CD4-positive, alpha-beta T cell treated with Interleukin-12 subunit alpha and Interleukin-12 subunit beta, for 1 hour (primary cell): ENCODE data around the gene SP2.
"Not testable (repeated sequence)": the region's sequence is repeated elsewhere in the genome, so short reads cannot be mapped to it uniquely, and the experiment has no call there.

Experiments used
- DNase-seq: peaks from one replicate; pipeline ENCODE4 v3.0.0-alpha.2; 2020

Gene SP2

DNA sequence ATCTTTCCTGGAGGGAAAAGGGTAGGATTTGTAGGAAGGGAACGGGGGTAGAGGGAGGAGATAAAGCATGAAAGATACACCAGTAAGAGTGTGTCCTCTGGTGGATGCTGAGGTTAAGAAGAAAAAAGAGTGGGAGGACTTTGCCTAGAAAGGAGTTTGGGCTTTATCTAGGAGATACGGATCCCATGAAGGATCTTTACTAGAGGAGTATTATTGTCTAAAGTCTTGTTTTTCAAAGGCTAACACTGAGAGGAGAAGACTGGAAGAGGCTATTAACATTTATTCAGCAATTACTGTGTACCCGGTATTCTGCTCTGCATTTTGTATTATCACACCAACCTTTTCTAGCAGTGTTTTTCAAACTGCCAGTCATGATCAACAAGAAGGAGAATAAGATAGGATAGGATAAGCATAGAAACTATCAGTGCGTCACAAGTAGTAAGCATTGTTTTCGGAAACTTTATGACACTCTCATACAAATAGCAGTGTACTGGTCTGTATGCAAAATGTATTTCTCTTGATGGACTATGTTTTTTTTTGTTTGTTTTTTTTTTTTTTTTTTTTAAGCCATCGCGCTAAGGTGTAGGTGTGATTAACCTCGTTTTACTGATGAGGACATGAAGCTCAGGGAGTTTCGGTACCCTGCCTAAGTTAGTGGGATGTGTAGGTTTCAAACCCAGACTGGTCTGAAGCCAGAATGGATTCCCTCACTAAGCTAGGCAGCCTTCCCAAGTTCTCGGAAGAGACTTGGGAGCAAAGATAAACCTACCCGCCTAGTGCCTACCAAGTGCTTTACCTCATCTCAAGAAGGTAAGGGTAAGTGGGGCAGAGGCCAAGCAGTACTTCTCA is 1.3 kb upstream of the SP2 start:
- DNase-seq, result no peak

GRCh38 chr17:47895347-47895855 is 635 bp upstream of the SP2 start:
- DNase-seq, result no peak

DNA sequence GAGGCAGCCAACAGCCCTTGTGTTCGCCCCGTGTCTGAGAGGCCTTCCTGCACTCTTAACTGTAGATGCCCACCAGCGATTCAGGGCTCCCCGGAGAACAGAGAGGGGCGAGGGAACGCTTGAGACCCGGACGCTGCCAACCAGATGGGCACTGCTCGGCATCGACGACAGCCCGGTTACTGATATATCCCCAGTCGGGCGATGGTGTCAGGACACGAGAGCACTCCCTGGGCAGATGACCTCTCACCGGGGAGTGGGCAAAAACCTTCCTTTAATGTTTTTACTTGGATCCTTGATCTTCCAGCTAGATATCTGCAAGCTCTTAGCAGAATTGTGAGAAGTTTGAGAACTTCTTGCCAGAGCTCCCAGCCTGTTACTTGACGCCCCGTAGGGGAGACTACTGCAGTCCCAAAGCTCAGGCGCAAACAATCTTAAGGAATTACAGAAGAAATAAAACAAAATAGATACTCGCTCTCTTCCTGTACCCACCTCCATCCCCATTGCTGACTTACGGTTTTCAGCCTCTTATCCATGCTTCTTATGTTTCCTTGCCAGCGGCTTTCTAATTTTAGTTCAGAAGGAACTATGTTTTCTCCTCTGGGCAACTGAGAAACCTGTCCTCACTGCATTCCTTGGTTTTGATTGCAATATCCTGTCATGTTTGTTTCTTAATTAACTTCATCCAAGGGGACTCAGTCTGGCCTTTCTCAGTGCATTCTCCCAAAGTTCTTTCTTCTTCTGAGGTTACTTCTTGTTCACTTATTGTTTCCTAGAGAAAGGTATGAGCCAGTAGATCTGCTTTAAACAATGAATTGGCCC is 845 bp downstream of the SP2 start:
- DNase-seq, result no peak

DNA sequence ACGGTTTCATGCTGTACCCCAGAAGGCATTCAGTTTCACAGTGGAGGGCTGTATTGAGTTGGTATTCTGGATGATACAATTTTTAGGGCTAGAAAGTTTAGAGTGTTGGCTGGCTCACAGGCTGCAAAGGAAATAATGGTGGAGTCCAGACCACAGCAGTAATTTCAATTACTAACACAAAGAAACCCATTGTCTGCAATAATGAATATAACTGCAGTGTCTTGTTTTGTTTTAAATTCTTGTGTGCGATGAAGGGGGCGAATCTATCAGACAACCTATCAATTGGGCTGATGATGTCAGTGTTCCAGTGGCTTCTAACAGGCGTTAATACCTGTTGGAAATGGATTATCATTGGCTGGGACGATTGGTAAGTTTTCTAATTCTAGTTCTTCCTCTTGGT is 1.5 kb downstream of the SP2 start:
- no peak for DNase-seq

DNA sequence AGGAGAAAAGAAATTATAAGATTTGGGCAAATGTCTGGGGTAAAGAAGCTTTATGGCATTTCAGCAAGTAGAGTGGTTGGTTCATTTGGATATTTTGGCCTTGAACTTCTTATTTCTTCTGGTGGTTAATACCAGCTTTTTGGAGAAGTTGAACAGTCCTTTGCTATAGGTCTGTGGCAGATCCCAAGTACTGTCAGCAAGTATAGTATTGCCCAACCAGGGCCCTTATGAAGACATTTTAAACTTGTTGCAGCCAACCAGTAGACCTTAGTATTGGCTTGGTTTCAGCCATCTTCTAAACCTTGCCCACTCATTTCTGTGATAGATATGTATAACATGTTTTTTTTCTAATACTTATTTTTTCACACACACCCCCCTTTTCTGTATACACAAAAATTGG is 2.2 kb downstream of the SP2 start:
- no peak for DNase-seq

- DNase-seq, result no peak
Measured at GRCh38 chr17:47899643-47900042, 3.6 kb downstream of the SP2 start.

DNA sequence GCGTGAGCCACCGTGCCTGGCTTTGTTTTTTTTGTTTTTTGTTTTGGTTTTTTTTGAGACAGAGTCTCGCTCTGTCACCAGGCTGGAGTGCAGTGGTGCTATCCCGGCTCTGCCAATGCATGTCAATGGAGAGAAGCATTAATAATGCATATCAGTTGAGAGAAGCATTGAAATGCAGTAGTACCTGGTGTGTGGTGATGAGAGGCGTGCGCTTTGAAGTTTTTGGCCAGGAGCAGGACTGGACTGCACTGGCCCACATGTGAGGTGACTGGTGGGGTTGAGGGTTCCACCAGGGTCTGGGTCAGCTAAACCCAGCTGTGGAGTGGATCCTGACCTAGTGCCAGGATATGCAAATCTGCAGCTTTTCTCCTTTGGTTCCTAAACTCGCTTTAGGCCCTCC is 5.4 kb downstream of the SP2 start:
- no peak for DNase-seq

DNA sequence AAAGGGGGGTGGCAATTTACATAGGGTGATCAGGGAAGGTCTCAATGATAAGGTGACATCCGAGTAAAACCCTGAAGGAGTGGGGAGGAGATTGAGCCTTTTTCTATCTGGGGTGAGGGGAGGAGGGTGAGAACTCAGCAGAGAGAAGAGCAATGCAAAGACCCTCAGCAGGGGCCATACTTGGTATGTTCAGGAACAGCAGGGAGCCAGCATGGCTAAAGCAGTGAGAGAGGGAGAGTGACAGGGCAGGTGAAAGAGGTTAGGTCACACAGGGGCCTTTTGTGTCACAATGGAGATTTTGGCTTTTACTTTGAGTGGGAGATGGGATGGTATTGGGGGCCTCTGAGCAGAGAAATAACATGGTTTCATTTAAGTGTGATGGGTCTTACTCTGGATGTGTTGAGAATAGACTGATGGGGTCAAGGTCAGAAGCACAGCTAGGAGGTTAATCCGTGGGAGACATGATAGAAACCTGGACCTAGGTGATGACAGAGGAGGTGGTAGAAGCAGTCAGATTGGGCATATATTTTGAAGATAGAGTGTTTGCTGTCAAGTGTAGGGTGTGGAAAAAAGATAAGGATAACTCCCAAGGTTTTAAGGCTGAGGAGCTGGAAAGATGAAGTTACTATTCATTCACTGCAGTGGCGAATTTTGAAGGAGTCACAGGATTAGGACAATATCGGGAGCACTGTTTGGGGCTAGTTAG is 6.2 kb downstream of the SP2 start:
- no peak for DNase-seq

DNA sequence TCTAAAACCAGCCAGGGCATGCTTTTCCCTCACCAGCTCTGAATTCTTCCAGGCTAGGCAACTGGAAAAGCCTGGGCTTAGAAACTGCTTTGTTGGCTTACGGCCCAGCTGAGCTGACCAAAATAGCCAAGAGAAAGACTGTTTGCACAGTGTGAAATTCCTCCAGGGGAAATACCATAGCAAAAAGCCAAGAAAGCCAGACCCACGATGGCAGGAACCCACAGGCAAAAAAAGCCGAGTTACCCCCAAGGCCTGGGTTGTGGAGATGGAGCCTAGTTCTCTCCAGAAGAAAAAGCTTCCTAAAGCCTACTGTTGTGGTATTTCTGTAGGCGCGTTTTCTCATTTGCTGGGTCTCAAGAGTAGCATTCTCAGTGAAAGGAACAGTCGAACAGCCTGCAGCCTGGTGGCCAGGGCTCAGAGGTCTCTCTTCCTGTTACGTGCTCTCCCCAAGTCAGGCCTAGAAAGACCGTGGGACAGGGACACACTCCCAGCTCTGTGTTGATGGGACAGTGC is 9.2 kb downstream of the SP2 start:
- DNase-seq, result no peak

DNA sequence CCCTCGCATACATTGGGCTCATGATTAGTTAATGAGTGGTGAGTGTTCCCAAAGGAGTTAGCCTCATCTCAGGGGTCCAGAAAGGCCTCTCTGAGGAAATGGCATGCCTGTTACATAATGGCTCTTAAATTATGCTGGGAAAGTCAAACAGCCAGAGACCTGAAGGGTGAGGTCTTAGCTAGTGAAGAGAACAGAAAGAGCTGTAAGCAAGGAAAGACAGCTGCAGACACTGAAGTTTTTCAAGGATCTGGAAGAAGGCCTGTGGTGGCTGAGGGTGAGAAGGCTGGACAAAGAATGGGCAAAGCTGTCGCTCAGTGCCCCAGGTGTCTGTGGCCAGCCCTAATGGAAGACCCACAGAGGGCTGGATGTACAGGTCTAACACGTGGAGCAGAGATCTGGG is 10.4 kb downstream of the SP2 start:
- no peak for DNase-seq

GRCh38 chr17:47907932-47908562 is 12.0 kb downstream of the SP2 start:
- no peak for DNase-seq

DNA sequence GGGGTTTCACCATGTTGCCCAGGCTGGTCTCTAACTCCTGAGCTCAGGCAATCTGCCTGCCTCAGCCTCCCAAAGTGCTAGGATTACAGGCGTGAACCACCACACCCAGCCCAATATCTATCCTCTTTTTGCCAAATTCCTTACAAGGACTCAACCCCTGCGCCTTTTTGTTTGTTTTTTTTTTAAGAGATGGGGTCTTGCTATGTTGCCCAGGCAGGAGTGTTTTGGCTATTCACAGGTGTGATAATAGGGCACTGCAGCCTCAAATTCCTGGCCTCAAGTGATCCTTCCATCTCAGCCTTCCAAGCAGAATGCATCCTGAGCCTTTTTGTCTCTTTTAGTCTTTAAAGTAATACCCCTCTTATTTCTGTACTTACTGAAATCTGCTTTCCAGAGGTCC is 17.0 kb downstream of the SP2 start:
- no peak for DNase-seq

DNA sequence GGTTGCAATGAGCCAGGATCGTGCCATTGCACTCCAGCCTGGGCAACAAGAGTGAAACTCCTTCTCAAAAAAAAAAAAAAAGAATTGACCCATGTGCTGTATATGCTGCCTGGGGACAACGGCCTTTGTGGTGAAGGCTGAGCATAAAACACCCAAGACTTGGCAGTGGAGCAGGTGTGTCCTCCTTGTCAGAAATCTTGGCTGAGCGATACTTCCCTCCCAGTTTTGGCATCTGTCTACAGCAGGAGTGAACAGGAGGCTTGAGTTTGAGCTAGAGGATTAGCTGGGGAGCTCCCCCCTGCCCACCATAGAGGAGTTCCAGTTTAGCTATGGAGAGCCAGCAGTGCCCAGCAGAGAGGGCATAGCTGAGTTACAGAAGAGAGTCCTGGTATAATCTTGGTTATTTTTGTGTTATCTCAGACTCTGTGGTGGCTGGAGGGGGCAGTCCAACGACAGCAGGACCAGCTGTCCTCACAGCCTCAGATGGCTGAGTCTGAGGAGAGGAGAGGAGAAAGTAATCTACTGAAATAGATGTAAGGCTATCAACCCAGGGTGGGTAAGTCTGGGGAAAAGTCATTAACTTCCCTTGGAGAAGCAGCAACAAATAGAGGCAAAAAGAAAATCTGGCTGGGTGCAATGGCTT is 18.4 kb downstream of the SP2 start:
- no peak for DNase-seq

DNA sequence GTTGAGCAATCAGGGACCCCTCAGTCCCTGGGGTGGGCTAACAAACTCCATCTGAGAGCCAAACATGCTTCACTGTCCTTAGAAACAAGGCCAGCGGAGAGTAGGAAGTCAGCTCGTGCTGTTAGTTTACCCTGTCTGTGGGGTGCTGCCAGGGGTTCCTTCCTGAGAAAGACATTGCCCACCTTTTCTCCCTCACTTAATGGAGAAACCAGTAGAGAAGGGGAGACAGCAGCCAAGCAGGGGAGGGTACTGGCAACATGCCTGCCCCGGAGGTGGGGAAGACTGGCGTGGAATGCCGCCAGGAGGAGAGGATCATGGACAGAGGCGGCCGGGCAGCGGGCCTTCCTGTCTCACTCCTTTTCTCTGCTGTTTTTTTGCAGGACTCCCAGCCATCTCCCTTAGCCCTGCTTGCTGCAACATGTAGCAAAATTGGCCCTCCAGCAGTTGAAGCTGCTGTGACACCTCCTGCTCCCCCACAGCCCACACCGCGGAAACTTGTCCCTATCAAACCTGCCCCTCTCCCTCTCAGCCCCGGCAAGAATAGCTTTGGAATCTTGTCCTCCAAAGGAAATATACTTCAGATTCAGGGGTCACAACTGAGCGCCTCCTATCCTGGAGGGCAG is 19.9 kb downstream of the SP2 start:
- DNase-seq, result no peak

- no peak for DNase-seq
Measured at GRCh38 chr17:47916489-47917208, 20.6 kb downstream of the SP2 start.

DNA sequence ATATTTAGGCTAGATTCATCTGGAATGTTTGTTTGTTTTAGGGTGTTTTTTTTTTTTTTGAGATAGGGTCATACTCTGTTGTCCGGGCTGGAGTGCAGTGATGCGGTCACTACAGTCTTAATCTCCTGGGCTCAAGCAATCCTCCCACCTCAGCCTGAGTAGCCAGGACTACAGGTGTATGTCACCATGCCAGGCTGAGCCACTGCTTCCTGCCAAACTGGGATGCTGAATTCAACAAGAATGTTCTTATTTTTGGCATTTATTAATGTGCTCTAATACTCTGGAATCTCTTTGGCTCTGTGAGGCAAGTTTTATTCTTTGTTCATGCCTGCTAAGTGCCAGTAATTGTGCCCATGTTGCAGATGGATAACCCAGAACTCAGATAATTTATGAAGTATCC is 21.5 kb downstream of the SP2 start:
- no peak for DNase-seq

DNA sequence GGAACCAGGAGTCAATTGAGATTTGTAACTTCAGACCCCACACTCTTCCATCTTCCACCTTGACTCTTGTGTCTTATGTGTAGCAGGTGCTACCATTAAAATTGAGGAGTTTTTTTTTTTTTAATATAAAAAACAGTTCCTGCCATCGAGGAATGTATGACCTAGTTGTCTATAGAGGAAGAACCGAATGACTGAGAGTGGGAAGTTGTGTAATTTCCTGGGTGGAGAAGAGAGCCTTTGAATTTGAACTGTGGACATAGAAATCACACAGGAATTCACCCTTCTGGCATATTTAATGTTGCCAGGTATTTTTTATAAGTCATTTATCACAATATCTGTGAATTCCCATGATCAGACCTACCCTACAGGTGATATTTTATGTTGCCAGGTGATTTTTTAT is 22.0 kb downstream of the SP2 start:
- DNase-seq, result no peak

GRCh38 chr17:47918991-47919390 is 23.0 kb downstream of the SP2 start:
- DNase-seq, result no peak

DNA sequence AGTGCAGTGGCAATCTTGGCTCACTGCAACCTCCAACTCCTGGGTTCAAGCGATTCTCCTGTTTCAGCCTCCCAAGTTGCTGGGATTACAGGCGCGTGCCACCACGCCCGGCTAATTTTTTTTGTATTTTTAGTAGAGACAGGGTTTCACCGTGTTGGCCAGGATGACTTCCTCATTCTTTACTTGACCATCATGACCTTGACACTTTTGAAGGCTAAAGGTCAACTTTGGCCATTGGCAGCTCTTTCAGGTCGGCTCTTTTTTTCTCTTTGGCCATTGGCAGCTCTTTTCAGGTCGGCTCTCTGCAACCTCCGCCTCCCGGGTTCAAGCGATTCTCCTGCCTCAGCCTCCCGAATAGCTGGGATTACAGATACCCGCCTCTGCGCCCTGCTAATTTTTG is 23.9 kb downstream of the SP2 start:
- DNase-seq, result not testable (repeated sequence)

GRCh38 chr17:47924785-47925677 is 29.0 kb downstream of the SP2 start:
- no peak for DNase-seq
